ENCODE measurements around the gene OR2T5. TPM values are rescaled to one million over a fixed set of nuclear protein-coding genes. Genes with fewer than 3 reads are reported as not detected.

Gene OR2T5
- total RNA-seq (2022; extraction: Qiagen RNA extraction; ENCODE audit: low read depth): not detected in 5 replicates

DNA sequence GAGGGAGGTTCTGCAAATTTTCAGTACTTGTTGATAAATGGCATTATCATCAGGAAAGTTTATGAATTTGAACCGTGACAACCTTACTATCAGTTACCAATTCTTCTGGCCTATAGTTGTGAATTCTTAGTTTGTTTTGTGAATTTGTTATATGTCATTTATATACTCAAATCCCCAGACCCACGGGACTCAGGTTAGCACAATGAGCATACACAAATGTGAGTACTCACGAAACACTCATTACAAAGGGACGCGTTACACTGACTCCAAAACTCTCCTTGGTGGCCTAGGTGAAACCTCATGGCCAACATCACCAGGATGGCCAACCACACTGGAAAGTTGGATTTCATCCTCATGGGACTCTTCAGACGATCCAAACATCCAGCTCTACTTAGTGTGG lies at the start of gene OR2T5:
Gene OR2T5 (plus strand): TSS at position 301 of the 400 bp plus-strand sequence. CDS start 0 bp downstream, at position 301.

DNA sequence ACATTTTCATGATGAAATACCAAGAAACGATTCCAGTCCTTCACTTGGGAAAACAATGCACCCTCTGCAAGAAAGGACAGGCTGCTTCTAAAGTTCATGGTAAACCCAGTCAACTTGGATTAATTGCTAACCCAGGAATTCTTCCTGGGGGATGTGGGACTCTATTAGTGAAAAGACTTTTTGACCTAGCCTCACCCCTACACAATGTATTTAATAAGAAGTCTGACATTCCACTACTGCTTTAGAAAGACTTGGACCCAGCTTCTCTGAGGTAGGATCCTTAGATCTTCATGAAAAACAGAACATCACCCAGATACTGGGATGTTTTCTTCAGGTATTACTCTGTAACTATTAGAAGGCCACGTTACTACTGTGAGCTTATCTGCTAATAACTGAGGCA lies 43.0 kb upstream of the OR2T5 start, which contains the start of gene OR2T2:
Gene OR2T2 (plus strand): TSS at position 239 of the 400 bp plus-strand sequence. CDS start 7,161 bp downstream, outside the sequence.

DNA sequence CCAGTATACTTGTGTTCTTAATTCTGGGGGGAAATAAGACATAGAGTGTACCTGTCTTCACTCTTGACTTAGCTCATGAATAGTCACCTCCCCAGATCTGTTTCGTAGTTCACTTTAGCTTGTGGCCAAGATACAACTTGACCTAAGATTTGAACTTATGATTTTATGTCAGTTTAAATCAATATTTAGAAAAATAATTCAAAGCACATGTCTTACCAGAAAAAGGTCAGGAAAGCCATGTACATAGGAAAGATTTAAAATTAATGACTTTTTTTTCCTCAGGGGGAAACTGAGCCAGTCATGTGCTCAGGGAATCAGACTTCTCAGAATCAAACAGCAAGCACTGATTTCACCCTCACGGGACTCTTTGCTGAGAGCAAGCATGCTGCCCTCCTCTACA lies 15.3 kb upstream of the OR2T5 start, which contains the start of gene OR2T3:
Gene OR2T3 (plus strand): TSS at position 301 of the 400 bp plus-strand sequence. CDS start 0 bp downstream, at position 301.

GRCh38 chr1:248507773-248508172 lies 19.4 kb downstream of the OR2T5 start, which contains the start of gene OR2G6:
TSS of gene OR2G6 (plus strand) at chr1:248508073. CDS start at chr1:248521647, 13,574 bp downstream.

Other genes with a start within 250 kb of the OR2T5 start
- gene OR2T33, start 210.6 kb upstream of the OR2T5 start, total RNA-seq (2022; extraction: Qiagen RNA extraction; ENCODE audit: low read depth): not detected in 5 replicates
- not detected in 5 replicates for gene OR2T12, start 185.2 kb upstream of the OR2T5 start, total RNA-seq (2022; extraction: Qiagen RNA extraction; ENCODE audit: low read depth)
- not detected in 5 replicates for gene OR2M7, start 164.0 kb upstream of the OR2T5 start, total RNA-seq (2022; extraction: Qiagen RNA extraction; ENCODE audit: low read depth)
- gene OR14C36, start 139.8 kb upstream of the OR2T5 start, total RNA-seq (2022; extraction: Qiagen RNA extraction; ENCODE audit: low read depth): not detected in 5 replicates
- not detected in 5 replicates for gene OR2T4, start 126.9 kb upstream of the OR2T5 start, total RNA-seq (2022; extraction: Qiagen RNA extraction; ENCODE audit: low read depth)
- gene OR2T6, start 112.8 kb upstream of the OR2T5 start, total RNA-seq (2022; extraction: Qiagen RNA extraction; ENCODE audit: low read depth): not detected in 5 replicates
- not detected in 5 replicates for gene OR2T1, start 85.5 kb upstream of the OR2T5 start, total RNA-seq (2022; extraction: Qiagen RNA extraction; ENCODE audit: low read depth)
- not detected in 5 replicates for gene OR2T2, start 43.0 kb upstream of the OR2T5 start, total RNA-seq (2022; extraction: Qiagen RNA extraction; ENCODE audit: low read depth)
- gene OR2T3, start 15.2 kb upstream of the OR2T5 start, total RNA-seq (2022; extraction: Qiagen RNA extraction; ENCODE audit: low read depth): not detected in 5 replicates
- not detected in 5 replicates for gene OR2G6, start 19.5 kb downstream of the OR2T5 start, total RNA-seq (2022; extraction: Qiagen RNA extraction; ENCODE audit: low read depth)
- gene OR2T29, start 74.2 kb downstream of the OR2T5 start, total RNA-seq (2022; extraction: Qiagen RNA extraction; ENCODE audit: low read depth): not detected in 5 replicates
- gene OR2T34, start 86.2 kb downstream of the OR2T5 start, total RNA-seq (2022; extraction: Qiagen RNA extraction; ENCODE audit: low read depth): not detected in 5 replicates
- gene OR2T10, start 109.1 kb downstream of the OR2T5 start, total RNA-seq (2022; extraction: Qiagen RNA extraction; ENCODE audit: low read depth): not detected in 5 replicates
- not detected in 5 replicates for gene OR2T11, start 146.5 kb downstream of the OR2T5 start, total RNA-seq (2022; extraction: Qiagen RNA extraction; ENCODE audit: low read depth)
- gene OR2T35, start 156.7 kb downstream of the OR2T5 start, total RNA-seq (2022; extraction: Qiagen RNA extraction; ENCODE audit: low read depth): not detected in 5 replicates
- gene OR2T27, start 166.9 kb downstream of the OR2T5 start, total RNA-seq (2022; extraction: Qiagen RNA extraction; ENCODE audit: low read depth): not detected in 5 replicates
- gene OR14I1, start 214.2 kb downstream of the OR2T5 start, total RNA-seq (2022; extraction: Qiagen RNA extraction; ENCODE audit: low read depth): not detected in 5 replicates

All from A549 treated with GW870086 at 1 μM for 4 hours (cell line).